NCI-H748 (cell line): ENCODE data around the gene SPX.

ENCODE experiments used
- DNase-seq: peaks from one replicate; lab custom pipeline; 2025; ENCODE audit not compliant: unreplicated experiment; lab: John Stamatoyannopoulos, UW

SPX gene

DNA sequence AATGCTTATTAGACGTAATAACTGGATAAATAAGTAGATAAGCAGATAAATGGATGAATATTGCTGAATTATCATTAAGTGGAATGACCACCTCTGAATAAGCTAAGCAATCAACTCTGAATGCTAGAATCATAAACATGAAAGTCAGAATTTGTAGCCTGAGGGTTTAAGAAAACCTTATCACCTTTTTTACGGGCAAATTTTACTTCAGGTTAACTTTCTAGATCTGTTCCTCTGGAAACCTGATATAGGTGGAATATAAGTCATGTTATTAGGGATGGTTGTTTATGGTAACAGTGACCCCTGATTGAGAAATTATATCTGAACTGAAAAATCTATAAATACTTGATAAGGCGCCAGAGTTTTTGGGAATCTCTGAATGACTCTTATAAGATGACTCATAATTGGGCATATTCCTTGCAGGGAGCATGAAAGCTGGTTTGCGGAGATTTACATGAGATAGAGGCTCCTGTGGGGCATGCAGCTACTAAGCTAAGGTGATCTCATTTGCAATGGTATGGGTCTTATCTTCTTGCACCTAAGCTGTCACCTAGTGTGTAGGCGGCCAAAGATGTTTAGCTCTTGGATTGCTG, 12.1 kb downstream of the SPX start:
- no peak for DNase-seq

- DNase-seq = peak; percentile 71
Measured at GRCh38 chr12:21539797-21540196, 13.7 kb downstream of the SPX start.

GRCh38 chr12:21541773-21542172, 15.7 kb downstream of the SPX start:
- DNase-seq = peak; percentile 86

DNA sequence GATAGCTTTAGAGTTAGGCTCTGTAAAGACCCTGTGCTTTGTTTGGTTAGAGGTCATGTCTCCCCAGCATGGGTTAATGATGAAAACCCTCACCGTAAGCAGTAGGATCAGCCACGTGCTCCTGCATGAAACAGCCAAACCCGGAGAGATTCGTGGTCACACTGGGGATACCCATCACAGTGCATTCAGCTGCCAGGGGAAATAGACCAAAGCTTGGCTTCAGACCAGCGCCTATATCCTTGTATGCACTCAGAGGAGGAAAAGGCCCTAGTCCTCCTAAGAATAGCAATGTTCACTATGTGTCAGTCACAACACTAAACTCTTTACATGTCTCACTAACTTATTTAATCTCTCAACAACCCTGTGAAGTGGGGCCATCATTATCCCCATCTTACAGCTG, 16.3 kb downstream of the SPX start:
- no peak for DNase-seq

DNA sequence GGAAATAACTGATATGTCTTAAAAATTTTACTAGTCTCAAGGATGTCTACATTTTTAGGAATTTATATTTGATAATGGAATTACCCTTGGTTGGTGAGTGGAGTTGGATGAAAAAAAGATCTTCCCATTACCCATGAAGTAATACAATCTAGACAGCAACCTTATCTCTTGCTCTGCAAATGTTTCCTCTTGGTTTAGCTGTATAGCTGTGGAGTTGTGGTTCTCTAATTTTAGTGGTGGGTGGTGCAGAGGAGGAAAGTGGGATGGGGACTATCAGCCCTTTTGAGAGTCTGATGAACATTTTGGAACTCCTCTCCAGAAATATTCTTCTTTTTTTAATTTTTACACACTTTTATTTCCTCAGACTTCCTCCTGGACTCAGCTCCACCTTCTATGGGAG, 17.1 kb downstream of the SPX start:
- DNase-seq = no peak

DNA sequence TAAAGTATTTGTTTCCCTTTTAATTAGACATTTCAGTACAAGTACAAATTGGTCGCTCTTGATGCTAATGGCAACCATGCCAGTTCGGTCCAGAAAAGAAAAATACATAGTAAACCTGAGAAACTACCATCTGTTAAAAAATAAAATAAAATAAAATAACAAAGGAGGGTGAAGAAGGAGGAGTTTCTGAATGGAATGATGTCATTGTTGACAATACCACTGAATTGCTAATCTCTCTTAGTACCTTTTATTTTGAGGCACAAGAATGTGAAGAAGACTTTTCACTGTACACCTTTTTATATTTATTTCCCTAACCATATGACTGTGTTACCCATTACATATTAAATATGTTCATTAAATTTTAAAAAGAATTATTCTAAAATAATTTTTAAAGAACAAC, 19.5 kb downstream of the SPX start:
- no peak for DNase-seq

GRCh38 chr12:21546716-21547115, 20.6 kb downstream of the SPX start:
- no peak for DNase-seq

GRCh38 chr12:21547437-21547836, 21.3 kb downstream of the SPX start:
- DNase-seq = no peak

DNA sequence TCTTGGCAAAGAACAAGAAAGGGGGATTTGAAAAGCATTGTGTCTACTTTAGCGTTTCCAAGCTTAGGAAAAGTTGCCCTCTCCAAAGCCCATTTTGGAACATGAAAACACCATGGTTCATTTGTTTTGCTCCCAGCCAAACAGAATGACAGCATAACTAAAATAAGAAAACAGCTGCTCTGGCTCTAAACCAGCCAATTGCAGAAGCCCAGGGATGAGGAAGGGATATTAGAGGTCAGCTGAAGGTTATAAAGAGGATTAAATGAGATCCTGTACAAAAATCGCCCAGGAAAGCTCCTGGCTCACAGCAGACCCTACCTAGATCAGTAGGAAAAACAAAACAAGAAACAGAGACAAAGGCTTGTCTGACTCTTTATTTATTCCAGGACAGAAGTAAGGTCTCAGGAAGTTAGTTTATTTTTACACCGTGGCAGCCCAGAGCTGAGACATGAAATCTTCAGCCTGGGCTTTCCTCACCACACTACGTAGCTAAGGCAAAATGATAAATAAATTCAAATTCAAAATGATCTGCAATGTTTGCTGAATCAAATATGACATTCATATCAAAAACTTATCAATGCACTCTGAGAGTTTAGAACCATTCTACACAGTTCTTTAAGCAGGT, 25.9 kb downstream of the SPX start:
- no peak for DNase-seq

DNA sequence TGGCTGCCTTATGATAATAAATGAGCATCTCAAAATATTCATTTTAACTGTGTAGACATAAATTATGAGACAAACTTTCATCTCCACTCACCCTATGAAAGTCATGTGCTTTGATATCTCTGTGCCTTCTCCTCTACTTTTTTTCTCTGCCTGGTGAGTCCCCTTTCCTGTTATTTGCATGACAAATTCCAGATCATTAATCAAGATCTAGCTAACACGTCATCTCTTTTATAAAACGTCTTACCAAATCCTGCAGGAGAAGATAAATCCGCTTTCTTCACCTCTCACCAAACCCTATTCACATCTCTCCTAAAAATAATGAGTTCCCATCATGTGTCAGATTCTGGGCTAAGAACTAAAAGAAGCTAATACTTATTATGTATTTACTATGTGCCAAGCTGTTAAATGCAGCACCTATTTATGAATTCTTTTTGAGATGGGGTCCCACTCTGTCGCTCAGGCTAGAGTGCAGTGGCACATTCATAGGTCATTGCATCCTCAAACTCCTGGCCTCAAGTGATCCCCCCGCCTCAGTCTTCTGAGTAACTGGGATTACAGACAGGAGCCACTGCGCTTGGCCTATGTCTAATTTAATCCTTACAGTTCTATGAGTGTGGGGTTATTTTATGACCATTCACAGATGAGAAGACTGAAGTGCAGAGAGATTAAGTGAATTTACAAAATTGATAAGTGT, 26.7 kb downstream of the SPX start:
- DNase-seq = no peak

- no peak for DNase-seq
Measured at GRCh38 chr12:21553329-21553675, 27.2 kb downstream of the SPX start.

DNA sequence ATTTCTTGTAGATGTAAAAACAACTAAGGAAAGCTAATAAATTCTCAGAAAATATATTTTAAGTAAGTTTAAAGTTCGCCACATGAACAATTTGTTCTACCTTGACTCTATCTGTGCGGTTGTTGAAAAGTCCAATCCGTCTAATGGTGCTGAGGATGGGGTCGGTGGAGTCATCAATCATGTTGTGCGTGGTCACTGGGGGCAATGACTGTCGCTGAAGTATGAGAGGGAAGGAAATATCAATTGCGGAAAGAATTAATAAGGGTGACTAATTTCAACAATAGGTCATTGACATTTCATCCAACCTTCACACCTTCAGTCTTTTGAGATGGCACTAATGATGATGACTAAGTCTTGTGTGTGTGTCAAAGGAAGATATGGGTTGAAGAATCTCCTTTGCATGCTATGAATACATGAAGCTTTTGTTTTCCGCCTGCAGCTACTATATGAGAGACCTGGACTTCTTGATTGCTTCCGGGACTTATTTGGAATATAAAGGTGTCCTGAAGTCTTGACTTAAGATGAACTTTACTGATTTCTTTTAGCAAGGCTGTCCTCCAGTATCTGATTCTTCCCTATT, 32.1 kb downstream of the SPX start:
- DNase-seq = no peak

GRCh38 chr12:21559855-21560569, 33.9 kb downstream of the SPX start:
- DNase-seq = no peak

DNA sequence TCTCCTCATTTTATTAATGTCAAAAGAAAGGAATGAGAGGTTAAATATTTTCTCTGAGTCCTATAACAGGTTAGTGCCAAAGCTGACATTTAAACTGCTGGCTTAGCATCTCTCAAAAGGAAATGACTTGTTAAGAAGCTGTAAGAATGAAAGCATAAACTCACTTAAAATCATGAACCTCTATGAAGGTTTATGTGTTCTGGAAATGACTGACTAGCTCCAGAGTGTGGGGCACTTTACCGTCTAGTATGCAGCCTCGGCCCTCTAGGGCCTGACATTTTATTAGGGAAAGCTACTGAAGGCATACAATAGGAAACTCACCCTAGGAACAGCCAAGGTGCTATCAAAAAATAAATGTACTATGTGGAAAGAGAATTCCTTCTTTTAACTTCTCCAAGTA, 35.1 kb downstream of the SPX start:
- no peak for DNase-seq

GRCh38 chr12:21562859-21563258, 36.8 kb downstream of the SPX start:
- no peak for DNase-seq

GRCh38 chr12:21566223-21566906, 40.3 kb downstream of the SPX start:
- DNase-seq = no peak

- DNase-seq = no peak
Measured at GRCh38 chr12:21566907-21567394, 40.9 kb downstream of the SPX start.

- DNase-seq = no peak
Measured at GRCh38 chr12:21568115-21568514, 42.0 kb downstream of the SPX start.

- no peak for DNase-seq
Measured at GRCh38 chr12:21571046-21571445, 45.0 kb downstream of the SPX start.

DNA sequence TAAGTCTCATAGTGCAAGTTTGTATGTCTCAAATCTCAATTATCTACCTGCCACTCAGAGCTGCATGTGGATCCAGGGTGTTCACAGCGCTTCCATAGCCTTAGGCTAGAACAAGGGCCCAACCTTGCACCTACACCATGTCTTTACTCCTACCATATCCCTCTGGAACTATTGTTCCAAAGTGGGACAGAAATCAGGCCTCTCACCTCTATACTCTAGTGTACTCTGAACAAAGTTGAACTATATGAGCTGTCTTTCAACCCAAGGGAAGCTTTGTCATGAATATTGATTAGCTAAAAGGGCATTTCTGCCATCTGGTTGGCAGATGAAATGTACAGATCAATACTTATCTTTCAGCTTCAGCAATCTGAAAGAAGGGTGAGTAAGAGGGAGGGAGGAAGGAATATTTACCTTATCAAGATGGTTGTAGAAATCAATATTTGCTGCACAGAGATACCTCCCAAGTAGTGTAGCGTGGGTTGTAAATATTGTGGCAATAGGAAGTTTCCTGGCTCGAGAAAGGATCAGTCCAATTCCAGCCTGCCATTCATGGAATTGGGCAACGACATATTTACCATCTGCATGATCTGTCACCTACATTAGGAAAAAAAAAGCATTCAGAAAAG, 47.8 kb downstream of the SPX start:
- no peak for DNase-seq

- no peak for DNase-seq
Measured at GRCh38 chr12:21576431-21576830, 50.3 kb downstream of the SPX start.
